Measurements from ENCODE around the gene RASSF1.

DNA sequence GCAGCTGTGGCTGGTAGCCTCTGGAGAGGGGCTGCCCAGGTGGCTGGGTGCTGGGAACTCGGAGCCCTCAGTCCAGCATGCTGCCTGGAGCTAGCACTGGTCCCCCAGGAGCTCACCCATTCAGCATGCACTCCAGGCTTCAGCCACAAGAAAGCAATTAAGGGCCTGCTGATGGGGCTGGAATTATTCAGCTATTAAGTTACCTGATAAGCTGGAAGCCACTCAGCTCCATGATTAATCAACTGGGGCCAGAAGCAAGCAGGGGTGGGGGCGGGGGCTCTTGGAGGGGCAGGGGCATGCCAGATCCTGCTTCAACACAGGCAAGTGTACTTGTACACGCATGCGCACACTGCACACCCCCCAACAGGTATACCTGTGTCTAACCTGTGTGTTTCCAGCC is 40.7 kb upstream of the RASSF1 start:
- TF ChIP-seq, protein P1, sequence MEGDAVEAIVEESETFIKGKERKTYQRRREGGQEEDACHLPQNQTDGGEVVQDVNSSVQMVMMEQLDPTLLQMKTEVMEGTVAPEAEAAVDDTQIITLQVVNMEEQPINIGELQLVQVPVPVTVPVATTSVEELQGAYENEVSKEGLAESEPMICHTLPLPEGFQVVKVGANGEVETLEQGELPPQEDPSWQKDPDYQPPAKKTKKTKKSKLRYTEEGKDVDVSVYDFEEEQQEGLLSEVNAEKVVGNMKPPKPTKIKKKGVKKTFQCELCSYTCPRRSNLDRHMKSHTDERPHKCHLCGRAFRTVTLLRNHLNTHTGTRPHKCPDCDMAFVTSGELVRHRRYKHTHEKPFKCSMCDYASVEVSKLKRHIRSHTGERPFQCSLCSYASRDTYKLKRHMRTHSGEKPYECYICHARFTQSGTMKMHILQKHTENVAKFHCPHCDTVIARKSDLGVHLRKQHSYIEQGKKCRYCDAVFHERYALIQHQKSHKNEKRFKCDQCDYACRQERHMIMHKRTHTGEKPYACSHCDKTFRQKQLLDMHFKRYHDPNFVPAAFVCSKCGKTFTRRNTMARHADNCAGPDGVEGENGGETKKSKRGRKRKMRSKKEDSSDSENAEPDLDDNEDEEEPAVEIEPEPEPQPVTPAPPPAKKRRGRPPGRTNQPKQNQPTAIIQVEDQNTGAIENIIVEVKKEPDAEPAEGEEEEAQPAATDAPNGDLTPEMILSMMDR (IDR thresholded peaks at IDR 0.05; ENCODE audit: low read depth, low read length, poor library complexity, severe bottlenecking) = no peak
- no peak for TF ChIP-seq EZH2phosphoT487 (IDR thresholded peaks at IDR 0.05; ENCODE audit: borderline replicate concordance, low read length)
